NB4 (cell line): ENCODE measurements around the gene CDH22.

Source experiments
- DNase-seq: peaks from one replicate; pipeline ENCODE4 v3.0.0; 2010; ENCODE audit warnings: low read depth
- H3K4me3 ChIP-seq: one replicate; pipeline ENCODE4 v1.5.1; 2011; ENCODE audit warnings: mild to moderate bottlenecking, low read depth, low read length, moderate library complexity
- MYC ChIP-seq: IDR thresholded peaks from 2 replicates; pipeline ENCODE4 v1.6.1; 2011; ENCODE audit warnings: low read depth, low read length
- POLR2A ChIP-seq: IDR thresholded peaks from 2 replicates; pipeline ENCODE4 v1.6.1; 2011; ENCODE audit warnings: mild to moderate bottlenecking; ENCODE audit not compliant: insufficient read length; ENCODE audit errors: extremely low read depth
- TF ChIP-seq, protein P1 (sequence below): IDR thresholded peaks from 2 replicates; pipeline ENCODE4 v1.6.1; 2011; ENCODE audit warnings: low read depth, low read length
- TF ChIP-seq, protein P2 (sequence below): IDR thresholded peaks from one replicate; pipeline ENCODE4 v1.5.1; 2012; ENCODE audit warnings: low read depth, low read length

CDH22 gene

DNA sequence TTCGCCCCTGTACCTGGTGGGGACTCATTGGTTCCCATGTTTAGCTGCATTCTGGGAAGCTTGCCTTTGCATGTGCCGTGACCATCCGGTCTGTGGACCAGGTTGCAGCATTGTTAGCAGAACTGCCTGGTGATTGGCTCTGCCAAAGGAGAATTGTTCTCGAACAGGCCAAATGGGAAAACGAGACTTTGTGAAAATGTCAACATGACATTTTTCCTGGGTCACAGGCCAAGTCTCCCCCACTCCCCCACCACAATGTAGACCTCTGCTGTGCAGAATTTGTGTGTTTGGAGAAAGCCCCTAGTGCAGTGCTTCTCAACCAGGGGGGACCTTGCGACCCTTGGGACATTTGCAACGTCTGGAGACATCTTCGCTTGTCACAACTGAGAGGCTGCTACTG lies 23.2 kb downstream of the CDH22 start:
- no peak for DNase-seq
- no peak overlapping the region for H3K4me3 ChIP-seq
- TF ChIP-seq, protein P1, sequence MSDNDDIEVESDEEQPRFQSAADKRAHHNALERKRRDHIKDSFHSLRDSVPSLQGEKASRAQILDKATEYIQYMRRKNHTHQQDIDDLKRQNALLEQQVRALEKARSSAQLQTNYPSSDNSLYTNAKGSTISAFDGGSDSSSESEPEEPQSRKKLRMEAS, result no peak
- no peak for TF ChIP-seq POLR2A
- TF ChIP-seq MYC, result no peak

DNA sequence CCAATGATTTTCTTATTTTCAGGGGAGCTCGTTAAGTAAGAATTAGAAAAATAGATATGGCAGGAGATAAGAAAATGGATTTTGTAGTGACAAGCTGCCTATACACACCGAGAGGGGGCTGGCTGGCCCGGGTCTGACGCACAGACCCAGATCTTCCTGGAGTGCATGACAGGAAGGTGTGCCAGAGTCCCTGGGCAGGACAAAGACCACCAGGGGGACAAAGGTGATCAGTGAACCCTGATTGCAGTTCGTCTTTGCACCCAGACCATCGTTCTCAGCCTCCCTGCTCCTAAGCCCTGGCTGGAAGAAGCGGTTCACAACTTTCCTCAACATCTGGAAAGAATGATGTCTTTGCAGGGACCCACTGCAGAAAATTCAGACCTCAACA lies 24.3 kb downstream of the CDH22 start:
- no peak for DNase-seq

DNA sequence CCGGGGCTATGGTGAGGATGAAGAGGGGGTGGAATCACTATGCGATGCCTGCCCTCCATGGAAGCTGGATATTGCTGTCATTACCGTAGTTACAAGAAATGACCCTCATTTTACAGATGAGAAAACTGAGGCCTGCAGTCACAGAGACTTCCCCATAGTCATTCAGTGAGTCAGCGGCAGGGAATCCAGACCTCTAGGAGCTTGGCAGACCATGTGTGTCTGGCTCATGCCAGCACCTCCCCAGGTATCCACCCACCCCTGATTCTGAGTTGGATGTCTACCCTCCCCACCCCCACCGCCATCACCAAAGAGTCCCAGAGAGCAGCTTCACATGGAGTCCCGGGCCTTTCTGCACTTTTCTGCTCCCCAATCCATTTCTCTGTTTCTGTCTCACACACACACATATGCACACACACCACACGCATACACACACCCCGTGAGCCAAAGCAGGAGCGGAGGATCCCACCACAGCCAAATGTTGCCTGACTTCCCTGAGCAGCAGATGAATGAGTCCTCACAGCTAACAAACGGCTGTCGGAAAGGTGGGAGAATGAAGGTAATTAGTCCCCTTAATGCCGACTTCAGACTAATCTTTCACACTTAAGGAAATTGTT lies 24.8 kb downstream of the CDH22 start:
- TF ChIP-seq, protein P2, sequence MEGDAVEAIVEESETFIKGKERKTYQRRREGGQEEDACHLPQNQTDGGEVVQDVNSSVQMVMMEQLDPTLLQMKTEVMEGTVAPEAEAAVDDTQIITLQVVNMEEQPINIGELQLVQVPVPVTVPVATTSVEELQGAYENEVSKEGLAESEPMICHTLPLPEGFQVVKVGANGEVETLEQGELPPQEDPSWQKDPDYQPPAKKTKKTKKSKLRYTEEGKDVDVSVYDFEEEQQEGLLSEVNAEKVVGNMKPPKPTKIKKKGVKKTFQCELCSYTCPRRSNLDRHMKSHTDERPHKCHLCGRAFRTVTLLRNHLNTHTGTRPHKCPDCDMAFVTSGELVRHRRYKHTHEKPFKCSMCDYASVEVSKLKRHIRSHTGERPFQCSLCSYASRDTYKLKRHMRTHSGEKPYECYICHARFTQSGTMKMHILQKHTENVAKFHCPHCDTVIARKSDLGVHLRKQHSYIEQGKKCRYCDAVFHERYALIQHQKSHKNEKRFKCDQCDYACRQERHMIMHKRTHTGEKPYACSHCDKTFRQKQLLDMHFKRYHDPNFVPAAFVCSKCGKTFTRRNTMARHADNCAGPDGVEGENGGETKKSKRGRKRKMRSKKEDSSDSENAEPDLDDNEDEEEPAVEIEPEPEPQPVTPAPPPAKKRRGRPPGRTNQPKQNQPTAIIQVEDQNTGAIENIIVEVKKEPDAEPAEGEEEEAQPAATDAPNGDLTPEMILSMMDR, result no peak
- no peak for TF ChIP-seq MYC
- TF ChIP-seq, protein P1, result no peak
- no peak for TF ChIP-seq POLR2A
- H3K4me3 ChIP-seq, result no peak overlapping the region
- no peak for DNase-seq

More for the DNA sequence above, 24.3 kb downstream of the CDH22 start:
- H3K4me3 ChIP-seq, result no peak overlapping the region
- TF ChIP-seq, protein P2, result no peak
- TF ChIP-seq MYC (no peak), POLR2A (no peak)
- TF ChIP-seq, protein P1, result no peak

DNA sequence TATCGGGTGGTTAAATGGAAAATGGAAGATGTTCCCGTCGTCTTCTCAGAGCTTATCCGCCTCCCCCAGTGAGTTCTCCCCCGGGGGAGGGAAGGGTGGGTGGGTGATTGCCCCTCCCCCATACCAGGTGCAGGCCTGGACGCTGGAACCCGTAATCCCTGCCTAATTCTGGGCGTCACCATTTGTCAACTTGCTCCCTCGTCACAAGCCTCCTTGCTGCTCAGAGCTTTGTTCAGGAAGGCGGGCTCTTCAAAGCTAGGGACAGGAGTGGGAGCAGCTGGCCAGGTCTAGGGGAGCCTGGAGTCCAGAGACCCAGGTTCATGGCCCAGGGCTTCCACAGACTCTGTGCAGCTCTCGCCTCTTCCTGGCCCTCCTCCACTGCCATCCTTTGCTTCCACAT lies 25.6 kb downstream of the CDH22 start:
- no peak for TF ChIP-seq MYC
- TF ChIP-seq, protein P1, result no peak
- TF ChIP-seq, protein P2, result no peak
- no peak for TF ChIP-seq POLR2A
- H3K4me3 ChIP-seq, result no peak overlapping the region
- no peak for DNase-seq

DNA sequence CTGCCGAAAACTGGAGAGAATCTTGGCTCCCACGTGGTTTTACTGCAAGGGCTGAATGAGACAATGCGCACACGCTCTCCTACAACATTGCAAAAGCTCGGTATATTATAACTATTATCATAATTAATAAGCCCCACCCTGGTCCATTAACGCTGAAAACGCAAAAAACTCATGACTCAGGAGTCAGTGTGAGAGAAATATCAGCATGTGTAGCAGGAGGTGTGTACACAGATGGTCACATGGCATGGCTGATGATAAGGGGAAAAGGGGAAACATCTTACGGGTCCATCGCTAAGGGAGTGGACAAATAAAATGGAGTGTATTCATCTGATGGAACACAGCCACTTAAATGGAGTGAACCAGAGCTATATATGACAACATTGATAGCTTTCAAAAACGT lies 29.2 kb downstream of the CDH22 start:
- DNase-seq, result no peak
- TF ChIP-seq, protein P1, result no peak
- TF ChIP-seq, protein P2, result no peak
- TF ChIP-seq POLR2A (no peak), MYC (no peak)
- no peak overlapping the region for H3K4me3 ChIP-seq

DNA sequence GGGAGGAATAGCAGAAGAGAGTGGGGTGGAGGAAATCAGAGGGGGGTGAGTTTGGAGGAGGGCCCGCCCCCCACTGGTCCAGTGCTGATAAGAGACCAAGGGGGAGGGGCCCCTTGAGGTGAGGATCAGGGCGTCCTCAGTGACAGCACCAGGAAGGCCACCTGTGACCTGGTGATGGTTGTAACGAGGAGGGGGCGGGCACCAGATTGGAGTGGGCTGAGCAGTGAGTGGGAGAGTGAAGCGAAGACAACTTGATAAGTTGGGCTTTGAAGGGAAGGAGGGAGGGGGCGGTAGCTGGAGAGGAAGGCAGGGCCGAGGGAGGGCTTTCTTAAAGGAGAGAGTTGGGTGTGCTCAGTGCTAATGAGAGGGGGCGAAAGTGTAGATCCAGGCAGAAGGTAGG lies 30.7 kb downstream of the CDH22 start:
- DNase-seq, result no peak

More for the DNA sequence above, 30.7 kb downstream of the CDH22 start:
- no peak overlapping the region for H3K4me3 ChIP-seq
- TF ChIP-seq, protein P1, result no peak
- TF ChIP-seq, protein P2, result no peak
- TF ChIP-seq MYC (no peak), POLR2A (no peak)
